ENCODE results near the gene TMEM106B. TPM values are rescaled to one million over a fixed set of nuclear protein-coding genes. Genes with fewer than 3 reads are reported as not detected.
"Not testable (repeated sequence)": the region's sequence is repeated elsewhere in the genome, so short reads cannot be mapped to it uniquely, and the experiment has no call there.

The TMEM106B gene
- 57.6 TPM for total RNA-seq

DNA sequence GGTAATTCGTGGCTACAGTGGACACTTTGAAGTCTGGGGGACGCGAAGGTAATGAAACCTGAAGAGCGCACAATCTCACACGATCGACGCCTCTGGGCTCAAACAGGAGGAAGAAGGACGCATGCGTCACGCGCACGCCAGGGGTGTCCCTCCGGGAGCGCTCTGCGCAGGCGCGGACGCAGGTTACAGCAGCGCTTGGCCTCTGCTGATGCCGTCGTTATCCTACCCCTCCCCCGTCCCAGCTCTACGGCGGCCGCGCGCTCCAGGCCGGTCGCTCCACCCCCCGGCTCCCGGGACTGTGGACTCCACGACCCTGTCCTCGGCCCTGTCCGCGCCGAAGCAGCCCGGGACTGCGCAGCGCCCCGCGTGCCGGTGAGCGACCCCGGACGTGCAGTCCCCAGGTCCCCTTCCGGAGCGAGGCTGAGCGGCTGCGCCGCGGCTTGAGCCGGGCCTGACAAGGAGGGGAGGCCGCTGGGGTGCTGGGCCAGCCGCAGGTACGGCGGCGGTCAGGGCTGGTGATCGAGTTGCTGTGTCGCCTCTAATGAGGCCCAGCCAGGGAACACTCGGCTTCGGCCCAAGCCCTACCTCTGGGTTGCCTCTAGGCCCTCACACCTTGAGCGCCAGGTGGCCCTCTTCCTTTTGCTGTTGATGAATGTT, at the start of gene TMEM106B:
TSS of gene TMEM106B (plus strand) at position 241 of the 657 bp plus-strand sequence. CDS start 3,517 bp downstream, outside the sequence.
- peak; percentile 98 for DNase-seq (ENCODE audit: low spot score)

- DNase-seq (ENCODE audit: low spot score): no peak
Measured at GRCh38 chr7:12162415-12163113, 48.5 kb upstream of the TMEM106B start.

GRCh38 chr7:12168065-12168464, 43.0 kb upstream of the TMEM106B start:
- DNase-seq (ENCODE audit: low spot score): not testable (repeated sequence)

GRCh38 chr7:12169981-12170820, 40.9 kb upstream of the TMEM106B start:
- DNase-seq (ENCODE audit: low spot score): not testable (repeated sequence)

- no peak for DNase-seq (ENCODE audit: low spot score)
Measured at GRCh38 chr7:12173671-12174070, 37.4 kb upstream of the TMEM106B start.

DNA sequence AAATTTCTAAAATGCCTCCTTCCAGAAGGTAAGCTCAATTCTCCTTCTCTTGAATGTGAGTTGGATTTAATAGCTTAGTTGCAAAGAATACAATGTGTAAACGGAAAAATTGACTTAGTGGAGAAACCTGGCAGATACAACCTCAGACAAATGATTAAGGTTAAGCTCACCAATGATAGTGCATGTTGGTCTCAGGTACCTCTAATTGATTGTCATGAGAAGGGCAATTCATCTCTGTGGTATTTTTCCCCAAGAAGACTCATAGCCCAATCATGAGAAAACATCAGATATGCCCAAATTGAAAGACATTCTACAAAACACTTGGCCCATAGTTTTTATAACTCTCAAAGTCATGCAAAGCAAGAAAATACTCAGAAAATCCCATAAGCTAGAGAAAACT, 36.2 kb upstream of the TMEM106B start:
- no peak for DNase-seq (ENCODE audit: low spot score)

DNA sequence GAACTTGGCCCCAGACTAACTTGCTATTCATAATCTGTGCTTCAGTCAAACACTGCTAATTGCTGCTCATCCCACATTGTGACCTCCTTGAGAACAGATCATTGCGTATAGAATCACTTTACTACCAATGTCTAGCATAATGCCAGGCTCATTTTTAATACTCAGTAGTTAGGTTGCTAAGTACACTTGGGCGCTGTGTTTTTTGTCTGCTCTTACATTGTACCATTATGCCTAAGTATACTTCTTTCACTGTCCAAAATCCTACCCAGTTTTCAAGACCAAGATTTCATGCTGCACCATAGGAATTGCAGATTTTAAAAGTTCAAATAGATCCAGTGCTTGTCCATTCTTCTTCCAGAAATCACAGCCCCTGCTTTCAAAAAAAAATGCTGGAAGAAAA, 32.8 kb upstream of the TMEM106B start:
- DNase-seq (ENCODE audit: low spot score): no peak

GRCh38 chr7:12194426-12194825, 16.7 kb upstream of the TMEM106B start:
- no peak for DNase-seq (ENCODE audit: low spot score)

DNA sequence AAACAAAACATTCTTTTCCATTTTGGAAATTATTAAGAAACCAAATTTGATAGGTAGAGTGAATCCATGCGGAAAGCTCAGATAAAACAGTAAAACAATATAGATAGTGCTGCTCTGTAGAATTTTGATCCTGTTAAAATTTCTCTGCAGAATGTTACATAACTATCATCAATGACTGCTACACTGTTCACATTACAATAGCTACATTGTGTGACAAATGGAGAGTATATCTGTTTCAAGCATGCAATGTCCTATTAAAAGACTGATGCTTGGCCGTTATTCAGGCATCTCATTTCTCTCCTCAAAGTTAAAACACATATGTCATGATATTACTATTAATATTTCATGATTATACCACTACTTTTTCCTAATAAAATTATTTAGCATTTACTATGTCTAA, 14.7 kb upstream of the TMEM106B start:
- DNase-seq (ENCODE audit: low spot score): no peak

DNA sequence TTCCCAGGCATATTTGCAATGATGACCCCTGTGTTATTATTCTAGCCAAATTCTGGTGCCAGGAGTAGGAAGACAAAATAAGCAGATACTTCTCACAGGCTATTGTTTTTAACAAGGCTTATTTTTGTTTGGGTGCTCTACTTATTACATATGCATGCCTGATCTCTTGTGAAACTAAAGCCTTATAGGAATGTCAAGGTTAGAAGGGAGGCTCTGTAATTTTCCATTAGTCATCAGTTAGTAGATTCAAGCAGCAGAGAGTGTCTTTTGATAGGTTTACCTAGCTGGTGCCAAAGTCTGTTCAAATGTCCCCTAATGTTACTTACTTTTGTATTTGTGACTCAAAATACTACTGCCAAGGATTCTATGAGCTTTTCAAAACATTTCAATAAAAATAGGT, 11.7 kb upstream of the TMEM106B start:
- no peak for DNase-seq (ENCODE audit: low spot score)

DNA sequence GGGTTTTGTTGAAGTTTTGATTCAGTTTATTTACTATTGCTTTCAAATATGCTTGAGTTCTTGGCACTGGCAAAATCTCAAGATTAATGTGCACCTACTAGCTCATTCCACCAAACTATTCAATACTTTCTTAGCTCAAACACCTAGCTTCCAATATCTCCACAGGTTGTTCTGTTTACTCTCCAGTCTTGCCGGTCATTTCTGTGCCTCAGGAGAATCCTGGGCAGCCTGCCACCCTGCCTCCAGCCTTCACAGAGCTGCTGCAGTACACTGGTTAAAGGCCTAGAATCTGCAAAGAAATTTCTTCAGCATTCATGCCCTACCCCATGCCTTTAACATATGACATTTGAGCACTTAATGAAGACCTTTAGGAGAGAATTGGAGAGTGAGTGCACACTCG, 4.0 kb upstream of the TMEM106B start:
- DNase-seq (ENCODE audit: low spot score): no peak

- DNase-seq (ENCODE audit: low spot score): no peak
Measured at GRCh38 chr7:12209221-12209620, 1.9 kb upstream of the TMEM106B start.

DNA sequence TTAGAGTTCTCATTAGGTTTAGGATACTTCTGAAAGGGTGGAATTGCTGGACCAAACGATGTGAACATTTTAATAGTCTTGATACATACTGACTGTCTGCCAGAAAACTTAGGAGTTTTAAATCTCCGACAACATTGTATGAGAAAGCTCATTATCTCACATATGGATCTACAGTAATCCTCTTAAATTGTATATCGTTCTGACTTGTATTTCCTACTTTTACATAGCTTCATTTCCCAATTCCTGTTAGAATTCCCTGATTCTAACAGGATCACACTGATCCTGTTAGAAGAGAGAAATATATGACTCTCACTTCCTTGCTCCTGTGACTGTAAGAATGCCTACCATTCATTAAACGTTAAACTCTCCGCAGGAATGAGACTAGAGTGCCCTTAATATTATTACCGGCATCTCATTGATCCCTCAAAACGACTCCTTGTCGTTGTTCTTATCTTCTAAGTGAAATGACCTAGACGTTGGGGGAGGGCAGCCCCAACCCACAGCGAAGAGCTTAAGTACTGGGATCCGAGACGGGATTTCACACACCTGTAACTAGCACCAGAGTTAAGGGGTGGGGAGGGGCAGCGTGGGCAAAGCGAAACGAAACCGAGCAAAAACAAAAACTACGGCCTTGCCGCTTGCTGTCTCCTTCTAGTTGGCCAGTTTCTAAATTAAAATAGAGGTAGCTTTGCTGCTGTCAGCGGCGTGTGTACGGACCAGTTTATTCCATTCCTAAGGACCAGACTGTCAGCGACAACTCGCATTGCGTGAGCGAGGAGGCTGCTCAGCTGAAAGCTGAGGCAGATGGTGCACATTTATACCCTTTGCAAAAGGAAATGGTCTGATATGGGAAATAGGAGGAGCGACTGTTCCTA, 678 bp upstream of the TMEM106B start:
- DNase-seq (ENCODE audit: low spot score): peak; percentile 40

DNA sequence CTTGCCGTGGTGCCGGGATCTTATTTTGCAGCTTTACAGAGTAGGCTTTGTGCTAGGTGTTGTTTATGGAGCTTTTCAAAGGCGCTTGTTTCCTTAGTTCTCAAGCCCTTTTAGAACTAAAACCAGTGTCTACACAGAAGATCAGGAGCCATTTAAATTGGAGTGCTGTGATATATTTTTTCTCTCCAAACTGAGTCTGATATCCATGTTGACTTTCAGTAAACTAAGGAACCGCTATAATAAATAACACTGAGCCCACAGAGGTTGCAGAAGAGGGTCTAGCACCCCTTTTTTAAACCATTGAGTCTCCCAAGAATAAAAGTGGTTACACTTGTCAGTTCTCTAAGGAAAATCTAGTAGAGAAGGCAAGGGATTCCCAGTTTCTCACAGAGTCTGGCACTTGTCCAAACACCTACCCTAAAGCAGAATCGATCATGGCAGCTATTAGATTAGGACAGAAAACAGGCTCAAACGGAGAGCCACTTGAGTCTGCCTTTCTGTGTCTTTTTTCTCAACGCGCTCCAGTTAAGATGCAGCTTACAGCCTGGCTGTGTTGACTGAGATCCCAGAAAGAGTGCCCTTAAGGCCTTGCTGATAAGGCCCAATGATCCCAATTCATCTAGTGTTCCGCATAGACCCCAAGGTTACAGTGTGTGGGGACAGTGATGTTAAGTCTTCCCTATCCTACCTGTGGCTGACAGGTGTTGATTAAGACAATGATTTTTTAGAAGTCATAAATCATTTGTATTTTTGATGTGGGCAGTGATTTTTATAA, 804 bp downstream of the TMEM106B start:
- DNase-seq (ENCODE audit: low spot score): peak; percentile 11

DNA sequence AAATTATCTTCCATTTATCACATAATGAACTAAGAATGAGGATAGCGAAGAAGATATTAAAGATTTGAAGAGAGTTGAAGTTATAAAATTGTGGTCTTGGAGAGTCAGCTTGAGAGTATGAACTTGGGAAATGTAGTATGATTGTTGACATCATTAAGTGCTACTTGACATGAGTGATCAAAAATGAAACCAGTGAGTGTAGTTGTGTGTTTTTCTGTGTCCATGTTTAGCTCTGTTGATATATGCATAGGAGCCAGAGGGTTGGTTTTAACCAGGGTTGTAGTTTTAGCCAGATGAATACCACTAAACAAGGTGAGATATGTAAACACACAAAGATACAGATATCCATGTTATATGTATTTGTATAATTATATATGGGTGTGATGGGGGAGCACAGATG, 6.2 kb downstream of the TMEM106B start:
- no peak for DNase-seq (ENCODE audit: low spot score)

DNA sequence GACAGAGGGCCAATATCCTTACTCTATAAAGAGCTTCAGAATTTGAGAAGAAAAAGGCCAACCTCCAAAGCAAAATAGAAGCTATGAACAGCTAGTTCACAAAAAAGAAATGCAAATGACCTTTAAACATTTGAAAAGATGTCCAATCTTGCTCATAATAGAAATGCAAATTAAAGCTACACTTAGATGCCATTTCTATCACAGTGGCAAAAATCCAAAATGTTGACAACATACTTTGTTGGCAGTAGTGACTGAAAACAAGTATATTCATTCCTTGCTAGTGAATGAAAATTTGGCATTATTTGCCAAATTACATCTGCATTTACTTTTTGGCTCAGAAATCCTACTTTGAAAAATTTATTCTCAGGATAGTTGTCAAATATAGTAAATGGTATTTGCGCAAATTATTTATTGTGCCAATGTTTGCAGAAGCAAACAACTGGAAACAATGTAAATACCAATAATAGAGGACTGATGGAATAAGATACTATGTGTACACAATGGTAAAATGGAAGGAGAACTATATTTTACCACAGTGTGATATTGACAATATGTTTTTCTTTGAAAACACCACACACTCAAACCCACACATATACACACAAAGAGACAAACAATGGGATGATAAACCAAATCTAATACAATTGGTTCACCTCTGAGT, 9.4 kb downstream of the TMEM106B start:
- DNase-seq (ENCODE audit: low spot score): no peak

- DNase-seq (ENCODE audit: low spot score): no peak
Measured at GRCh38 chr7:12221414-12221813, 10.3 kb downstream of the TMEM106B start.

GRCh38 chr7:12222889-12223579, 11.9 kb downstream of the TMEM106B start:
- DNase-seq (ENCODE audit: low spot score): no peak

DNA sequence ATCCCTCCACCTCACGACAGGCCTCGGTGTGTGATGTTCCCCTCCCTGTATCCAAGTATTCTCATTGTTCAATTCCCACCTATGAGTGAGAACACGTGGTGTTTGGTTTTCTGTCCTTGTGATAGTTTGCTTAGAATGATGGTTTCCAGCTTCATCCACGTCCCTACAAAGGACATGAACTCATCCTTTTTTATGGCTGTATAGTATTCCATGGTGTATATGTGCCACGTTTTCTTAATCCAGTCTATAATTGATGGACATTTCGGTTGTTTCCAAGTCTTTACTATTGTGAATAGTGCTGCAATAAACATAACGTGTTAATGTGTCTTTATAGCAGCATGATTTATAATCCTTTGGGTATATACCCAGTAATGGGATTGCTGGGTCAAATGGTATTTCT, 13.9 kb downstream of the TMEM106B start:
- not testable (repeated sequence) for DNase-seq (ENCODE audit: low spot score)

DNA sequence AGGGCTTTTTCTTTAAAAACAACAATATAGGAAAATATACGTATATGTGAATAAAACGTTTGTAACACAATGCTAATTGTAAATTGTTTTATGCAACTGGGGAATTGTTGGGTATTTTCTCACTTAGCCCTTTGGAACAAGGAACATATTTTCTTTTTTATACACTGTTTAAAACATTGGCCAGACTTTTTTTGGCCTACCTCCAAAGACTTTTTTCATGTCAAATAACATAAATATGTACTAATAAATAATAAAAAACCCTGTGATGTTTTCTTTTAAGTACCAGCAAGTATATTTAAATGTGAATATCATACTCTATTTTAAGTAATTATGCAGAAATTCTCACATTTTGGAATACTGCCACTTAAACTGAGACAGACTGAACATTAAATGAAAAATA, 15.7 kb downstream of the TMEM106B start:
- no peak for DNase-seq (ENCODE audit: low spot score)

Data from mucosa of gallbladder (tissue), 1 donor.